GM21786 (cell line): ENCODE data around the gene KIAA1328.
"Not testable (repeated sequence)": the region's sequence is repeated elsewhere in the genome, so short reads cannot be mapped to it uniquely, and the experiment has no call there.

Experiments used
- ATAC-seq: cut with Tn5 transposase; IDR thresholded peaks from one replicate; pipeline ENCODE4 v1.9.1; 2021; ENCODE audit not compliant: unreplicated experiment

Gene KIAA1328

DNA sequence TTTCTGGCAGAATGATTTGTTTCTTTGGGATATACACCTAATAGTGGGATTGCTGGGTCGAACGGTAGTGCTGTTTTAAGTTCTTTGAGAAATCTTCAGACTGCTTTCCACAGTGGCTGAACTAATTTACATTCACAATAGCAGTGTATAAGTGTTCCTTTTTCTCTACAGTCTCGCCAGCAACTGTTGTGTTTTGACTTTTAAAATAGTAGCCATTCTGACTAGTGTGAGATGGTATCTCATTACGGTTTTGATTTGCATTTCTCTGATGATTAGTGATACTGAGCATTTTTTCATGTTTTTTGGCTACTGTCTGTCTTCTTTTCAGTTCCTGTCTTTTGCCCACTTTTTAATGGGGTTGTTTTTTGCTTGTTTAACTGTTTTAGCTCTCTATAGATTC, 306.2 kb downstream of the KIAA1328 start:
- no peak for ATAC-seq

DNA sequence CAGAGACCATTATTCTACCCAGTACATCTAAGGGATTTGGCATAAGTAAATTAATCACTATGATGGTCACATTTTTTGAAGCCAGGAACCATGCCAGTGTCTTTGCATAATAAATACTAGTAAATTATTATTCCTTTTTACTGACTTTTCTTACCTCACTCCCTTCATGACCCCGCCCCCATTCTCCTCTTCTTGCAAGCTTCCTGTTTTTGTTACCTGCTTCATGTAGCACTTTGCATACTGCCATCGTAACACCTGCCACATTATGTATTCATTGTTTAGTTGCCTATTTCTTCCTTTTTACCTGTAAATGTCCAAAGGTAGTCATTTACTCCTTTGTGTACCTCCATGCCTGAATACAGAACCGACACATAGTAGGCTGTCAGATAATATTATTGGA, 309.5 kb downstream of the KIAA1328 start:
- ATAC-seq, result no peak

DNA sequence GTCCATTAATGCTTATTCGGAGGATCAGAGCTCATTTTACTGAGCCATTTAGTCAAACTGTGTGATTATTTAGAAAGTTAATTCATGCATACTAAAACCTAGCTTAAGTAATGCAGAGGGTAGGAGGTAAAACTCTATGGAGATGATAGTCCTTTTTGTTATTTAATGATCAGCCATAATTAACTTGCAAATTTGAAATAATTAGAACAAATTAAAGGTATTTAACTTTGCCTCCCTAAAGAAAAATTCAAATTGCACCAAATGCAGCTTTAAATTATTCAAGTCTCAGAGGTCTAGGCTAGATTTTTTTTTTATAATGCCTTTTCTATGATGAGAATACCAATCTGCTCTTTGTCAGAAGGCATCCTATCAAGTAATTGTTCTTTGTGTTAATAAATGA, 310.9 kb downstream of the KIAA1328 start:
- ATAC-seq, result no peak

DNA sequence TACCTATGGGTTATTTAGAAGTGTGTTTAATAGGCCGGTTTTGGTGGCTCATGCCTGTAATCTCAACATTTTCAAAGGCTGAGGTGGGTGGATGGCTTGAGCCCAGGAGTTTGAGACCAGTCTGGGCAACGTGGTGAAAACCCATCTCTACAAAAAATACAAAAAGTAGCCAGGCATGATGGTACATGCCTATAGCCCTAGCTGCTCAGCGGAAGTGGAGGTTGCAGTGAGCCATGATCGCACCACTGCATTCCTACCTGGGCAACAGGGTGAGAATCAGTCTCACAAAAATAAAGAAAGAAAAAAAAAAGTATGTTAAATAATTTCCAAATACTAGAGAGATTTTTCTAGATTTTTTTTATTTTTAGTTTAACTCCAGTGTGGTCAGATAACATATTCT, 316.0 kb downstream of the KIAA1328 start:
- ATAC-seq, result no peak

GRCh38 chr18:37156330-37156942, 327.5 kb downstream of the KIAA1328 start:
- ATAC-seq, result no peak

DNA sequence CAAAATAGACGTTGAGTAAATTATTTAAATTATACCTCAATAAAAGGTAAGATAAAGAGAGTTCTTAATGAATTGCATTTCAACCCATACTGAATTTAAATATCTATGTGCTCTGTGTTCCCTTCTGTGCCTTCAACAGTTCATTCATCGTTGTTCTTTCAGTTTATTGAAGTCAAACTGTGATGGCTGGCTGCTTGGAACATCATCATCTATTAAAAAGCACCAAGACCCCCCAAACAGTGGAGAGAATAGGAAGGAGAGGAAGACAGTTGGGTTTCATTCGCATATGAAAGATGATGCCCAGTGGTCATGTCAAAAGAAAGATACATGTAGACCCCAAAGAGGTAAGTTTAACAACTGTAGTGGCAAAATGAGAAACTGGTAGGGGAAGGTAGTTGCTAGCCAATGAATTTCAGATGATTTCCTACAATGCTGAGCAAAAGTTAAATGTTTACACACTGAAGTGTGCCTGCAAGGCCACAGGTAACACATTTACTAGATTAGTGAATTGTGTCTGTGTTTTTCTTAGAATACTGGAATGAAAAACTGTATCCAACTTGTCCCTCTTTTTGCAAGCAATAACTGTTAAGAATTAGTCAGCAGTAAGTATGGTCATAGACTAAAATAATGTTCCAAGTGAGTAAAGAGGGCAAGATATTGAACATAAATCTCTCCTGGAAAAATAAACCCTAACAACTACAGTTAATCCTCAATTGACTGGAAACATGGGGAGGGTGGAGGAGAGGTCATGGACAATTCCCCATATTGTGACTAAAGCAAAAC, 331.3 kb downstream of the KIAA1328 start:
- no peak for ATAC-seq

- ATAC-seq, result no peak
Measured at GRCh38 chr18:37161491-37161890, 332.6 kb downstream of the KIAA1328 start.

DNA sequence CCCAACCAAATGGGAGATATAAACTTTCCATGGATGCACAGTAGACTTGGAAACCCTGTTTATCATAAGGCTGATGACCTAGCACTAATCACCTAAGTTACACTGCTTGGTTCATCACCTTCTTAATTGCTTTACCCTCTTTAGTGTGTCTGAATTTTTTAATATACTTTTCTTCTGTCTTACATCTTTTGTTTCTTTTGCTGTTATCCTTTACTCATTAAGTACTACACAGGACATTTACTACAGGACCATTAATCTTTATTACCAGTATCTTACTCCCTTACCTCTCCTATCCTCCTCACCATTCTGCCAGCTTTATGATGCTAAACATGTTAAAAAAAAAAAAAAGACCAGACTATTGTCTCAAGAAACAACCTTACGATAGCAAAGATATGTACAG, 333.6 kb downstream of the KIAA1328 start:
- ATAC-seq, result no peak

DNA sequence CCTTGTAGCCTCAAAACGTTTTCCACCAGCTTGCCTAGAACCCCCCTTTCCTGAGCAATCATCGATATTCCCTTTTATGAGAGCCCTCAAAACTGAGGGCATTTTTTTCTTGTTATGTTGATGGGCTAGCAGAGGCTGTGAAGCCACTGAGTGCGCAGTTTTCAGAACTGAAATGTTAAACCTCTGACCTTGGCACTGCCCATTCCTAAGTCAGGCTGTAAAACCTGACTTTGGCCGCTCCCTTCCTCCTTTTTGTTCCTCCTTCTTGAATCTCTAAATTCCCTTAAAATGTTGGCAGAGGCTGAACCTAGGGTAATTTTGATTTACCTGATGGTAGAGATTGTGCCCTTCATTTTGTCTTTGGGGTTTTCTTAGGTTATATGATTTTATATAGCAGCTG, 334.2 kb downstream of the KIAA1328 start:
- no peak for ATAC-seq

DNA sequence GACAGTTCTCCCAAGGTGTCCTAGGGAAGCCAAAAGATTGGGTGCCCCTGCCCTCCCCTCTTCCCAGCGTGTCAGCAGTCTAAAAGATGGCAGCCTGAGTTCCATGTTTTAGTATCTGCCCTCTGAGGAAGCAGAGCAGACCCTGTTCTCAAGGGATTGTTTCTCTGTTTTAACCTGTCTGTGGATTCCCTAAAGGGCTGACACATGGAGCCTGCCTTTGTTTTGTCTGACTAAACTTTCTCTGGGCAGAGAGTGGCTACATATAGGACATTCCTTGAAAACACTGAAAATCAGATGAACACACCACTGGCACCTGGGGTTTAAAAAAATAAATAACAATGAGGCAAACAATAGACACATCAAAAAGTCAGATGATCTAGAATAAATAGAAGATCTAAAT, 337.6 kb downstream of the KIAA1328 start:
- no peak for ATAC-seq

- ATAC-seq, result not testable (repeated sequence)
Measured at GRCh38 chr18:37166966-37167365, 338.0 kb downstream of the KIAA1328 start.

GRCh38 chr18:37170984-37171383, 342.1 kb downstream of the KIAA1328 start:
- ATAC-seq, result no peak

- ATAC-seq, result no peak
Measured at GRCh38 chr18:37173384-37173783, 344.5 kb downstream of the KIAA1328 start.

DNA sequence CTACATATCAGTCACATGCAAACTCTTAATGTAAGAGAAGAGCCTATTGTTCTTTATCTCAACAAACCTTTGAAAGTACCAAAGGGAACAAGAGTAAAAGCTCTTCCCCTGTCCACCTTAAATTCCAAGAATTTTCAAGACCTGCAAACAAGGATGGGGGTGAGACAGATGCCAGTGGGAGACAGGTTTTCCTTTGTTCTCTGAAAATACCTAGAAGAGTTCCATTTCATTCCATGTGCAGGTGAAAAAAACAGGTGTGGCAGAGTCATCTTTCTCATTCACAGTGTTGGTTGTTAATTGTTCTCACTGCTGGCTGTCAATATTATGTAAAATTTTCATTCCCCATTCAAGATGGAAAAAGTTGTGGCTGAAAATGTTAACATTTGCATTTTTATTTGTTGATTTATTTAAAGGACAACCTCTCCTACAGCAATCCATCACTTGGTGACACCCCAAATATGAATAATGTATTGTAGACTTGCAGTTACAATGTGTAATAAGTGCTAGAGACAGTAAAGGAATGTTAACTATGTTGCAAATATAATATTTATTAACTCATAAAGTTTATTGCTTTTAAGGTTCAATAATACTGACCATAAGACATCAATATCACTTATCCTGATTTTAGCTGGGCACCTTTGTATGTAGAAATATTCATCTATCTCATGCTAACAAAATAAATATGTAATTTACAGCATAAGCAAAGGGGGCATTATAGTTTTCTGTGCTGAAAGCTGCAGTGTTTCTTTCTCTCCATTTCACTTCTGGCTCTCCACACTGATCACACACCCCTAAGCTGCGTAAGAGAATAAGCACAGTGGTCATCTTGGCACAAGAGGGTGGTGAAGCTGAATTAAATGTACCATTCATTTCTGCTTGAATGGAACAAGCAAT, 347.0 kb downstream of the KIAA1328 start:
- ATAC-seq, result no peak

- ATAC-seq, result no peak
Measured at GRCh38 chr18:37176621-37176934, 347.7 kb downstream of the KIAA1328 start.

GRCh38 chr18:37179384-37179783, 350.5 kb downstream of the KIAA1328 start:
- no peak for ATAC-seq

DNA sequence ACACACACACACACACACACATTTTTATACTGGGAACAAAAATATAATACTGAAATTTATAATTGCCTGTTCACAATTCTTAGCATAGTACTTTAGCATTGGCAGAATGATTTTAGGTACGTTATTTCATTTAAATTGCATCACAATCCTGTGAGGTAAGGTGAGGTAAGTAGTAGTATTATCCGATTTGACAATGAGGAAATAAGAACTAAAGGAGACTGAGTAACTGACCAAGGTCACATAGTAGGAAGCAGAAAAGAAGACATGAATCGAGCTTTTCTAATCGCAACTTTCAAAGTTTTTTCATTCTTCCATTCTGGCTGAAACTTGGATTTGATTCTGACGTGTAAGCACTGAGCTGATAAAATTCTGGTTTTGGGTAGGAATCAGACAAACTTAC, 351.2 kb downstream of the KIAA1328 start:
- ATAC-seq, result no peak

DNA sequence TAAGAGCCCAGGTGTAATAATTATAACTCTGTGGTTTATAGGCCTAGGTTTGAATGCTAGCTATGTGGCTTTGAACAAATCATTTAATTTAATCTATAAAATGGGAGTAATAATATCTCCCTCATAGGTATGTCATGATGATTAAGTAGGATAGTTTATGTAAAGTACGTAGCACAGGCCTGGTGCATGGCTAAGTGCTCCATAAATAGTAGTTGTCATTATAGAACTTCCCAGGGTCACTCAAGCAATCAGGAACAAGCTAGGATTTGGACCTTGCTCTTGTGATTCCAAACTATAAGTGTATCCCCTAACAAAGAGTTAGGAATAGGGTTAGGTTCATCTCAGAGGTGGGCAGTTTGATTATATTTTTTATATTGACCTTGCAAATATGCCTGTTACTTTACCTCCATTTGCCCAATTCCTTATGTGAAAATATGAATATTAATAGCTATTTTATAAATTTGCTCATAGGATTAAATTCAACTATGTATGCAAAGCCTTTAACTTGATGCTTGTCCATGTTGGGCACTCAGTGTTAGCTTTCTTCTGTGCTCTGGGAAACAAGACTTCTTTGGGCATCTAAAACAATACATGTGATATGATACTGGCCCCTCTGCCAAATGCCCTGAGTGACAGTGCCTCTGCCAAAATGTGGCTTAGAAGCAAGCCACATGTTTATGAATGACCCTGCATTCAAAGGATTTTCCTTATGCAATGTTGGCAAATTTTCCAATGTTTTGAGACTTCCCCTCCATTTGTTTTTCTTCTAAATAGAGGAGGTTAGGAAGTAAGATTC, 353.6 kb downstream of the KIAA1328 start:
- no peak for ATAC-seq

GRCh38 chr18:37184209-37184868, 355.4 kb downstream of the KIAA1328 start:
- ATAC-seq, result no peak

DNA sequence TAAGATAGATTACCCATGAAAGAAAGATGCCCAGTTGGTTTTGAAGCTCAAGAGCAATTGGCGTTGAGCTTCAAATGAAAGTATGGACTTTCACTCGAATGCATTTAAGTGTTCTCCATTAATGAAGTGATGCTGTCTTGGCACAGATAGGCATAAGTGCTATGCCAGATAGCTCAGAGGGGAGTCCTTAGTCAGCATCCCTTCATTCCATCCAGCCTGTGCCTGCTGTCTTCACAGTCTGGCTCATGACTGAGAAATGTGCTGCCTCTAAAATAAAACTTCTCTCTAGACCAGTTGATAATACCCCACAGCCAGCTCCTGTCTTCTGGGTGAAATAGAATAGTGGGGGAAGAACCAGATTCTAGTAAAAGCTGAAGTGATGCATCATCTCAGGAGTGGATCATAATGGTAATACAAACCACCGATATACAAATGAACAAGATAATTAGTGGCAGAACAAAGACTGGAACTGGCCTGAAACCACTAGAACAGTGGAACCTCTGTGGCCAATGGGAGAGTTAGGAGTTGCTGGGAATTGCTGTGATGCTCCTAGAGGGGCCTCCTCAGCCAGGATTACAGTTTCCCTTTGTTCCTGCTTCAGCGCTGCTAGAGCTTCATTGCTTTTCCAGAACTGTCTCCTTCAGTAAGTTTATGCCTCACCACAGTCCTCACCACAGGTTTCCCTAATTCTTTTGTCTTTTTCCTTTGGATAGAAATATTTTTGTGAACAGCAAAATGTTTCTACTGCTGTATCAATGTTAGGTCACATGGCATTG, 359.3 kb downstream of the KIAA1328 start:
- ATAC-seq, result no peak
